GM13976 (cell line): ENCODE measurements around the gene JUP.

Experiments
- DNase-seq: peaks from one replicate; pipeline ENCODE4 v3.0.0; 2012; ENCODE audit warnings: low spot score
- in situ Hi-C: fragments of 300-500 bp; cut with MboI; formaldehyde crosslinking; loops from one replicate; pipeline ENCODE4 v1.12.0; 2022; ENCODE audit warnings: low sequenced_read_pairs, mixed read lengths, inconsistent platforms; ENCODE audit not compliant: unreplicated experiment
- TF ChIP-seq, protein P1 (sequence below): IDR thresholded peaks from 2 replicates; pipeline ENCODE4 v1.5.1; 2012; ENCODE audit warnings: borderline replicate concordance, mild to moderate bottlenecking; ENCODE audit not compliant: insufficient read depth; ENCODE audit errors: extremely low read depth, missing control alignments, control extremely low read depth

The JUP gene

GRCh38 chr17:41799366-41799765, 12.9 kb upstream of the JUP start:
- TF ChIP-seq, protein P1, sequence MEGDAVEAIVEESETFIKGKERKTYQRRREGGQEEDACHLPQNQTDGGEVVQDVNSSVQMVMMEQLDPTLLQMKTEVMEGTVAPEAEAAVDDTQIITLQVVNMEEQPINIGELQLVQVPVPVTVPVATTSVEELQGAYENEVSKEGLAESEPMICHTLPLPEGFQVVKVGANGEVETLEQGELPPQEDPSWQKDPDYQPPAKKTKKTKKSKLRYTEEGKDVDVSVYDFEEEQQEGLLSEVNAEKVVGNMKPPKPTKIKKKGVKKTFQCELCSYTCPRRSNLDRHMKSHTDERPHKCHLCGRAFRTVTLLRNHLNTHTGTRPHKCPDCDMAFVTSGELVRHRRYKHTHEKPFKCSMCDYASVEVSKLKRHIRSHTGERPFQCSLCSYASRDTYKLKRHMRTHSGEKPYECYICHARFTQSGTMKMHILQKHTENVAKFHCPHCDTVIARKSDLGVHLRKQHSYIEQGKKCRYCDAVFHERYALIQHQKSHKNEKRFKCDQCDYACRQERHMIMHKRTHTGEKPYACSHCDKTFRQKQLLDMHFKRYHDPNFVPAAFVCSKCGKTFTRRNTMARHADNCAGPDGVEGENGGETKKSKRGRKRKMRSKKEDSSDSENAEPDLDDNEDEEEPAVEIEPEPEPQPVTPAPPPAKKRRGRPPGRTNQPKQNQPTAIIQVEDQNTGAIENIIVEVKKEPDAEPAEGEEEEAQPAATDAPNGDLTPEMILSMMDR, result no peak
- in situ Hi-C loops, result no loop called here
- DNase-seq, result no peak

DNA sequence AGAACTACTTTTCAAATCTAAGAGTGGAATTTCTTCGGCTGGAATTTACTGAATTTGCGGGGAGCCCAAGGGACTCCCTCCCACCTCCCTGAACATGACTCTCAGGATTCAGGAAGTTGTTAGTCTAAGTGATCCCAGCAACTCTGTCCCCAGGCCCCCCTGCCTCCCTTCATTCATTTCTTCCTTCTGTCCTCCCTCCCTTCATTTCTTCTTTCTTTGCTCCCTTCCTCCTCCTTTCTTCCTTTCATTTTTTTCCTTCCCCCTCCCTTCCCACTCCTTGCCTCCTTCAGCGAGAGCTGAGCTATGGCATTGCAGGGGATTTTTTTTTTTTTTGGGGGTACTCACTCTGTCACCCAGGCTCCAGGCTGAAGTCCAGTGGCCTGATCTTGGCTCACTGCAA, 10.9 kb upstream of the JUP start:
- in situ Hi-C loops, result no loop called here
- DNase-seq, result no peak
- TF ChIP-seq, protein P1, result no peak

DNA sequence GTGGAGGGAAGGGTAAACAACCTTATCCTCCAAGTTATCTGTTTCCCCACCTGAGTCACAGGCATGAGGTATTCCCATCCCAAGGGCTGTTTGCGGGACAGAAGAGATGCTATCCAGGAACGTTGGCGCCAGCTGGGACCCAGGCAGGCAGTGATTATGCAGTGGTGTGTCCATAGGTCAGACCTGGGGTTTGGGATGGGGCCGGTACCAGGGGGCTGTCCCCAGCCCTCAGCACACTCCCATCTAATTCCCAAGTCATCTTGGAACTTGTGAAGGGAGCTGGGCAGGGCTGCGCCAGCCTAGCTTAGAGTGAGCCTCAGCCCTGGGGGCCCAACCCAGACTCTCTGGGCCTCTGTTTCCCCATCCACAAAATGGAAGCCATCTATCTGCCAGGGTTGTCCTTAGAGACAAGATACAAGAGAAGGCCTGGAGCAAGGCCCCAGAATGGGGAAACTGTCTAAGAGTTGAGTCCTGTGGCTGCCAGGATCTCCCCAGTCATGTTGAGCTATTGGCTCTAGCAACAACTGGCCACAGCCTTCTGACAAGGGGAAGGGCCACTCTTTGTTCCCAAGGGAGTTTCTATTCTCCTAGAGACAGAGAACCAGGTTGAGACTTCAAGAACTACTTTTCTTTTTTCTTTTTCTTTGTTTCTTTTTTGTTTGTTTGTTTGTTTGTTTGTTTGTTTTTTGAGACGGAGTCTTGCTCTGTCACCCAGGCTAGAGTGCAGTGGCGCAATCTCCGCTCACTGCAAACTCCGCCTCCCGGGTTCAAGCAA, 9.8 kb upstream of the JUP start:
- no peak for DNase-seq
- TF ChIP-seq, protein P1, result no peak
- in situ Hi-C loops, result no loop called here

DNA sequence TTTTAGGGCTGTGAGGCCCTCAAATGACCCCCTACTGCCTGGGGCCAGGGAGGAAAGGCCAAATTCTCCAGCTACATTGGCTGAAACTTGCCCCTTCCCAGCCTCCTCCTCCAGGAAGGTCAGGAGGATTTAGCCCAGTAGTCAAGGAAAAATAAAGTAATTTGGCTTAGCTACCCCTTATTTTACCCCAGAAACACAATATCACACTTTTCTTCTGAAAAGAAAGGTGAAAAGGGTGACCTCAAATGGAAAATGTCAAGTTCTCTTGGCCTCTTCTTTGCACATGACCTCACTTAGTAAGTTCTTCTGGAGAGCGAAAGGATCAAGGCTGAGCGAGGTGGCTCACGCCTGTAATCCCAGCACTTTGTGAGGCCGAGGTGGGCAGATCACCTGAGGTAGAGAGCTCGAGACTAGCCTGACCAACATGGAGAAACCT, 8.0 kb upstream of the JUP start:
- in situ Hi-C loops, result no loop called here
- DNase-seq, result no peak
- TF ChIP-seq, protein P1, result no peak

DNA sequence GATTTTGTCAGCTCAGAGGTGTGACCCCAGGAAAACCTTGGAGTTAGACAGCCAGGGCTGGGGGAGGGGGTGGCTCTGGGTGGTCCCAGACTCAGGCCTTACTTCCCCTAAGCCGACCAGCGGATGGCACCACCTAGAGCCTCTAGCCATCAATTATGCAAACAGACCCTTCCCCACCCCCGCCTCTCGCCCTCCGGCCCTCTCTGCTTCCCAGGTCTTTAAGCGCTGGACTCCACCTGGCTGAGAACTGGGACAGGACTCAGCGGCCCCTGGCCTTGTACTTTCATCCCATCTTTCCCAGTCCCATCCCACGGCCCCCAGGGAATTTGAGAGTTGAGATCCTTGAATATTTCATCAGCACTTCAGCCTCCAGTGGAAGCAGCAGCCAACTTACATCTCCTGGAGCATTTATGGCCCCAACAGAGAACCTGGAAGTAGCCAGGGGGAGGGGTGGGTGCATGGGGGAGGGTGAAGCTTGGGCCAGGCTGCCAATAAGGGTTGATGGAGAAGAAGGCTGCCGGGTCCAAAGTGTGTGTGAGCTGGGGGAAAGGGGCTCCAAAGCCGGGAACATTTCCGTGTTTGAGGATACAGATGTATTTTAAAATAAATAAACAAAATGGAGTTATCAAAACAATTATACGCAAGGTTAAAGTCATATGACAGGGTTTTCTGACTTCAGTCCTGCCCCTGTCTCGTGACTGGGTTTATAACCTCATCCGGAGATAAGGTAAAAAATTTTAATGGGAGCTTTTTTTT, 7.5 kb upstream of the JUP start:
- in situ Hi-C loops, result no loop called here
- no peak for DNase-seq
- TF ChIP-seq, protein P1, result no peak

- in situ Hi-C loops, result no loop called here
- no peak for DNase-seq
- TF ChIP-seq, protein P1, result no peak
Measured at GRCh38 chr17:41792845-41793783, 6.6 kb upstream of the JUP start.
